Mucosa of rectum (tissue), 2 donors: ENCODE results near the gene GRIN2C.
"Not testable (repeated sequence)": the region's sequence is repeated elsewhere in the genome, so short reads cannot be mapped to it uniquely, and the experiment has no call there.

ENCODE experiments used
- H3K27ac ChIP-seq, 2 donors: one replicate each; pipeline ENCODE4 v1.7.0; 2013; ENCODE audit warnings: inconsistent platforms in 2 of 2, low read depth in 2 of 2, low read length in 2 of 2
- H3K27me3 ChIP-seq, 2 donors: one replicate each; pipeline ENCODE4 v1.7.0; 2013; ENCODE audit warnings: low read length in 2 of 2; ENCODE audit not compliant: control insufficient read depth in 2 of 2, insufficient read depth in 2 of 2
- H3K36me3 ChIP-seq, 2 donors: one replicate each; pipeline ENCODE4 v1.7.0; 2013; ENCODE audit warnings: low read length in 2 of 2; ENCODE audit not compliant: control insufficient read depth in 2 of 2, insufficient read depth in 2 of 2
- H3K4me1 ChIP-seq, 2 donors: one replicate each; pipeline ENCODE4 v1.7.0; 2013; ENCODE audit warnings: low read length in 2 of 2, mild to moderate bottlenecking in 1 of 2; ENCODE audit not compliant: control insufficient read depth in 2 of 2, insufficient read depth in 2 of 2
- H3K4me3 ChIP-seq, 2 donors: one replicate each; pipeline ENCODE4 v1.7.0; 2013; ENCODE audit warnings: low read length in 2 of 2
- H3K9ac ChIP-seq, 2 donors: one replicate each; pipeline ENCODE4 v1.7.0; 2013; ENCODE audit warnings: low read length in 2 of 2, low read depth in 1 of 2, mild to moderate bottlenecking in 1 of 2
- H3K9me3 ChIP-seq, 2 donors: one replicate each; pipeline ENCODE4 v1.7.0; 2013; ENCODE audit warnings: low read length in 2 of 2; ENCODE audit not compliant: control insufficient read depth in 2 of 2
- donor health status: healthy.
- donor health status: Normal muscosa, but diverticular disease.

Gene GRIN2C

DNA sequence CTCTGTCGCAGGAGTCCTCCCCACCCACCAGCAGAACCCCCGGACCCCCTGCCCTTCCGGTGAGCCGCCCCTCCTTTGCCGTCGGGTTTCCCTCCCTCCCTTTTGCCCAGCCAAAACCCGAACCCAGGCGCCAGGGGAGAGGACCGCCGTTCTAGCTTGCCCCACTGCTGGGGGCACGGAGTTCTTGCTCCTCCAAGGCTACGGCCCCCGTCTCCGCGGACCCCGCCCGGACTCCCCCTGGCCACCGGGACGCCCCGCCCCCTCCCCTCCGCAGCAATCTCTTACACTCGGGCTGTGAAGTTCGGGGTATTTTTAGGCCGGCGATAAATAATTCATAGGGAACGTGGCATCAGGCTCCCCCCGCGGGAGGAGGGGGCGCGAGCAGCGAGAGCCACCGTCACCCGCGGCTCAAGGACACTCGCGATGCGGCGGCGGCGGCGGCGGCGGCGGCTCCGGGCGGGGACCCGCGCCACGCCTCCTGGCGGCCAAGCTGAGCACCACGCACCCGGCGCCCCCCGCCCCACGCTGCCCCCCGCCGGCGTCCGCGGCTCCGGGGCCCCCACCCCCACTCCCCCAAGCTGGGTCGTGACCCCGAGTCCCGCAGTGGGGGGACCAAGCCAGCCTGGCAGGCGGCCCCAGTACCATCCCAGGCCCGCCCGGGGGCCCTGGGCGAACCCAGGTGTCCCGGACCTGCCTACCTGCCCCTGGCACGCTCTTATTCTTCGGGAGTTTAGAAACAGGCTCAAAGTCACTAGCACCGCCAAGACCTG is at the start of gene GRIN2C:
Gene GRIN2C, minus strand, starts transcription at position 427 of the 770 bp plus-strand sequence. CDS start 4,793 bp downstream, outside the sequence.
- Histone ChIP-seq H3K36me3 (no peaks in the 10 kb centered on the region), H3K4me3 (no peak within 1 kb of the TSS), H3K27me3 (peaks cover 36 to 46% of the 10 kb centered on the region in 2 donors), H3K27ac (no peak within 1 kb of the TSS), H3K4me1 (peaks cover 11 to 16% of the 10 kb centered on the region in 2 donors), H3K9ac (no peak within 1 kb of the TSS), H3K9me3 (no peaks in the 10 kb centered on the region)

- not testable (repeated sequence) for H3K4me1 ChIP-seq, H3K9ac ChIP-seq, H3K9me3 ChIP-seq, H3K4me3 ChIP-seq, H3K27me3 ChIP-seq, H3K27ac ChIP-seq, H3K36me3 ChIP-seq
These were observed 49.4 kb upstream of the GRIN2C start for GRCh38 chr17:74909097-74909496.

DNA sequence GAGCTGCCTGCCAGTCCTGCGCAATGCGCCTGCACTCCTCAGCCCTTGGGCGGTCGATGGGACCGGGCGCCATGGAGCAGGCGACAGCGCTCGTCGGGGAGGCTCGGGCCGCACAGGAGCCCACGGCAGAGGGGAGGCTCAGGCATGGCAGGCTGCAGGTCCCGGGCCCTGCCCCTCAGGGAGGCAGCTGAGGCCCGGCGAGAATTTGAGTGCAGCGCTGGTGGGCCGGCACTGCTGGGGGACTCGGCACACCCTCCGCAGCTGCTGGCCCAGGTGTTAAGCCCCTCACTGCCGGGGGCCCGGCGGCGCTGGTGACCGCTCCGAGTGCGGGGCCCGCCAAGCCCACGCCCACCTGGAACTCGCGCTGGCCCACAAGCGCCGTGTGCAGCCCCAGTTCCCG is 47.3 kb upstream of the GRIN2C start:
- Histone ChIP-seq H3K9me3 (no peaks in the 10 kb centered on the region), H3K27ac (no peak overlapping the region), H3K36me3 (no peaks in the 10 kb centered on the region), H3K9ac (no peak overlapping the region), H3K27me3 (peaks cover 4 to 7% of the 10 kb centered on the region in 2 donors), H3K4me1 (no peaks in the 10 kb centered on the region), H3K4me3 (no peak overlapping the region)

GRCh38 chr17:74906214-74906793 is 46.6 kb upstream of the GRIN2C start:
- not testable (repeated sequence) for H3K4me1 ChIP-seq, H3K27ac ChIP-seq, H3K27me3 ChIP-seq, H3K36me3 ChIP-seq, H3K4me3 ChIP-seq, H3K9me3 ChIP-seq, H3K9ac ChIP-seq

- H3K4me3 ChIP-seq, result no peak overlapping the region
- H3K4me1 ChIP-seq, result no peaks in the 10 kb centered on the region
- no peaks in the 10 kb centered on the region for H3K36me3 ChIP-seq
- no peak overlapping the region for H3K9ac ChIP-seq
- H3K9me3 ChIP-seq, result no peaks in the 10 kb centered on the region
- H3K27me3 ChIP-seq, result peaks cover 4 to 7% of the 10 kb centered on the region in 2 donors
- no peak overlapping the region for H3K27ac ChIP-seq
These were observed 45.2 kb upstream of the GRIN2C start for GRCh38 chr17:74904687-74905409.

DNA sequence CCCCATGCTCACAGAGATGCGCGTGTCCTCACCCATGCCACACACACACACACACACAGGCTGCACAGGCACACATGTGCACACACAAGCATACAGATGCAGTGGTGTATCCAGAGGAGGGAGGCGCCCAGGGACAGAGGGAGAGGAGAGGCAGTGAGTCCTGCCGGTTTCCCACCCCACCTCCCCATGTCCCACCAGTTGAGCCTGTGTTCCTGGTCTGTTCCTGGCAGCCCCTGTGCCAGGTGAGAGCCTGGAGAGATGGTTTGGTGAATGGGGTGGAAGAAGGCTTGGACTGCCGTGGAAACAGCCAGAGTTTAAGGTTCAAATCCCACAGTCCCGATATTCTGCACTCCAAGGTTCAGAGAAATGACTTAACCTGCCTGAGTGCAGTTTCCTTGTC is 44.0 kb upstream of the GRIN2C start:
- H3K27ac ChIP-seq, result no peak overlapping the region
- H3K9me3 ChIP-seq, result no peaks in the 10 kb centered on the region
- no peak overlapping the region for H3K4me3 ChIP-seq
- H3K9ac ChIP-seq, result no peak overlapping the region
- no peaks in the 10 kb centered on the region for H3K4me1 ChIP-seq
- peaks cover 5 to 7% of the 10 kb centered on the region in 2 donors for H3K27me3 ChIP-seq
- H3K36me3 ChIP-seq, result no peaks in the 10 kb centered on the region

DNA sequence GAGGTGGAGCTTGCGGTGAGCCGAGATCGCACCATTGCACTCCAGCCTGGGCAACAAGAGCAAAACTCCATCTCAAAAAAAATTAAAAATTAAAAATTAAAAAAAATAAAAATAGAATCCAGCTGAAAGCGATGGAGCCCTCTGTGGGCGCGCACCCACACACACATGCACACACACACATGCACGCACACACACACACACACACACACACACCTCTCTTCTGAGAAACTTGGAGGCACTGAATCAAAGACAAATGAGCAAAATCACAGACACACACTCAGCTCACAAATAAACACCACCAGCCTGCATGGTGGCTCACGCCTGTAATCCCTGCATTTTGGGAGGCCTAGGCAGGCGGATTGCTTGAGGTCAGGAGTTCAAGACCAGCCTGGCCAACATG is 43.3 kb upstream of the GRIN2C start:
- H3K27me3 ChIP-seq, result peaks cover 5 to 7% of the 10 kb centered on the region in 2 donors
- H3K36me3 ChIP-seq, result no peaks in the 10 kb centered on the region
- no peaks in the 10 kb centered on the region for H3K9me3 ChIP-seq
- no peak overlapping the region for H3K9ac ChIP-seq
- no peaks in the 10 kb centered on the region for H3K4me1 ChIP-seq
- no peak overlapping the region for H3K4me3 ChIP-seq
- no peak overlapping the region for H3K27ac ChIP-seq

DNA sequence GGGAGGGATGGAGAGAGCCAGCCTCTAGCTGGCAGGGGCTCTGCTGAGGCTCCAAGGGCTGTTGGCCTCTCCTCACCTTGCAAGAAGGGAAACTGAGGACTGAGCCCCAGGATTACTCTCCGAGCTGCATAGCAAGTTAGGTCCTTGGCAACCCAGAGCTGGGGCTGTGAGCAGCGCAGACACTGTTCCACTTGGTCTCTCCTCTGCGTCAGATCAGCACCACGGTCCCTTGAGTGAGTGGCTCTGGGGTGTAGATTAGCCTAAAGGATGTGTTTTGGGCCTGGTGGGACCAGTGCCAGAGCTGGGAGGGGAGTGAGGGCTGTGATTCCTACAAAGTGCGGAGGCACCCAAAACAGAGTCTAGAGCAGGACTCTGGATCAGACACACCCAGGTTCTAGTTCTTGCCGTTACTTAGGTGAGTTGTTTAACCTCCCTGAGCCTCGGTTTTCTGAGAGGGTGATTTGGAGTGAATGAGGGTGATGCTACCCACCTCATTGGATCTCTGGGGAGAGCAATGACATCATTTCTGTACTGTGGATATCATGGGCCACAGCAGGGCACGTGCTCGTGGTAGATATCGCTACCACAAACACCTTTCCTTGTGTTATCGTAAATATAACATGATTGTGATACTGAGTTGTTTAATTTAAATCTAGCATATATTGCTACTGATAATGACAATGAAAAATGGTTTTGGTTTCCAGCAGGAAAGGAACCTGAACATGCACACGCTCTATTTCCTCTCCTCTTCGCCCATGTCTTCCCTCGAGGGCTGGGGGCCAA is 41.9 kb upstream of the GRIN2C start:
- no peak overlapping the region for H3K4me3 ChIP-seq
- no peaks in the 10 kb centered on the region for H3K4me1 ChIP-seq
- H3K9me3 ChIP-seq, result no peaks in the 10 kb centered on the region
- no peak overlapping the region for H3K9ac ChIP-seq
- no peaks in the 10 kb centered on the region for H3K36me3 ChIP-seq
- peaks cover 5 to 7% of the 10 kb centered on the region in 2 donors for H3K27me3 ChIP-seq
- H3K27ac ChIP-seq, result no peak overlapping the region

DNA sequence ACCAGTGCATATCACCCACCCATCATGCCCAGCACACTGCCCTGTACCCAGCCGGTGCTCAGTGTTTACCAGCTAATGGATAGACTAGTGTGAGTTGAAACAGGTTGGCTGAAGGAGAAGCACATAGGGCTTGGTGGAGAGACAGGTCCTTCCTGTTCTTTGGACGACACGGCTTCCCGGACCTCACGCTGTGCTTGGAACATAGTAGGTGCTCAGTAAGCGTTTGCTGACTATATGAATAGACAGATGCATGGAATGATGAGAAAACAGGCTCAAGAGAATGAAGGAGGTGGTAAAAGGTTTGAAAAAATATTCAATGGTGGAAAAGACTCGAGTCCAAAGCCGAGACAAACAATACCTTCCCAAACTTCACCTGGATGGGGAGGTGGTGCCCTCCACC is 40.5 kb upstream of the GRIN2C start:
- Histone ChIP-seq H3K9me3 (no peaks in the 10 kb centered on the region), H3K4me1 (no peaks in the 10 kb centered on the region), H3K27me3 (peaks cover 9 to 12% of the 10 kb centered on the region in 2 donors), H3K36me3 (no peaks in the 10 kb centered on the region), H3K27ac (no peak overlapping the region), H3K4me3 (no peak overlapping the region), H3K9ac (no peak overlapping the region)
